Muscle of leg (tissue), 11 donors: ENCODE measurements around the gene TMEM101. TPM values are rescaled to one million over a fixed set of nuclear protein-coding genes. Genes with fewer than 3 reads are reported as not detected.
"Not testable (repeated sequence)": the region's sequence is repeated elsewhere in the genome, so short reads cannot be mapped to it uniquely, and the experiment has no call there.

Experiments
- DNase-seq: peaks from one replicate; pipeline ENCODE4 v3.0.0; 2013
- H3K27ac ChIP-seq: one replicate; pipeline ENCODE4 v1.5.1; 2013; ENCODE audit warnings: mild to moderate bottlenecking, low read length, control low read depth
- H3K27me3 ChIP-seq: one replicate; pipeline ENCODE4 v1.6.1; 2013; ENCODE audit warnings: low read length; ENCODE audit not compliant: control insufficient read depth, insufficient read depth
- H3K36me3 ChIP-seq: one replicate; pipeline ENCODE4 v1.6.1; 2013; ENCODE audit warnings: low read length; ENCODE audit not compliant: control insufficient read depth, insufficient read depth
- H3K4me1 ChIP-seq: one replicate; pipeline ENCODE4 v1.6.1; 2013; ENCODE audit warnings: low read length; ENCODE audit not compliant: control insufficient read depth, insufficient read depth
- H3K4me3 ChIP-seq: one replicate; pipeline ENCODE4 v1.5.1; 2013; ENCODE audit warnings: low read length, control low read depth
- H3K9me3 ChIP-seq: replicated peaks from 2 replicates; pipeline ENCODE4 v1.6.1; 2013; ENCODE audit warnings: low read depth, low read length; ENCODE audit not compliant: control insufficient read depth
- WGBS: methylation state at CpG from one replicate; pipeline ENCODE4 v1.1.5; 2013; ENCODE audit warnings: missing lambda C conversion rate; ENCODE audit not compliant: insufficient coverage; 5-methylcytosine and 5-hydroxymethylcytosine counted together
- polyA plus RNA-seq, 8 donors: library from polyadenylated mRNA; unstranded; fragments of 120-200 nt; gene quantifications; one replicate each; pipeline versions ENCODE4 v1.2.1 to v1.2.3, GENCODE V29; 2013; ENCODE audit warnings: inconsistent platforms in 1 of 8, low replicate concordance in 1 of 8; ENCODE audit not compliant: insufficient read length in 8 of 8, insufficient read depth in 1 of 8
- total RNA-seq: library from RNA; stranded (reverse); fragments of 120-200 nt; gene quantifications from one replicate; pipeline ENCODE4 v1.2.4, GENCODE V29; 2013

Gene TMEM101
- total and polyA plus RNA-seq, 9 donors: 28.6 to 39.7 (median 32.2) TPM

DNA sequence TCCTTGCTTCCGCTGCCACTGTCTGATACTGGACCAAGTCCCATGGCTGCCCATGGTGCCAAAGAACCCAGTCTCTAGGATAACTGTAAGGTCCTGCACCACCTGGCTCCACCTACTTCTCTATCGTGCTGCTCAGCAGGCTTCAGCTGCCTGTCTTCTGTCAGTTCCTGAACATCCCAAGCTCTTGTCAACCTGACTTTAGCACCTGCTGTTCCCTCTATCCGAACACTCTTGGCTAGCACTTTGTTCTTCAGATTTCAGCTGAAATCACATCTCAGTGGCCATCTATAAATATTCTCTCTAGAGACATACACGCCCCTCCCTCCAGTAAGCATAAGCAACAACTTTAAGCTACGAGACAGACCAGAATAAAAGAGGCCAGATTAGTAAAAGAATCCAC, 15.0 kb upstream of the TMEM101 start:
- no peak overlapping the region for H3K4me3 ChIP-seq
- DNase-seq: no peak
- no peaks in the 10 kb centered on the region for H3K27me3 ChIP-seq
- H3K4me1 ChIP-seq: no peaks in the 10 kb centered on the region
- no peak overlapping the region for H3K27ac ChIP-seq
- no peaks in the 10 kb centered on the region for H3K9me3 ChIP-seq
- WGBS: 77% methylated on average over 3 of the region's 5 CpGs
- peaks cover 39% of the 10 kb centered on the region for H3K36me3 ChIP-seq

DNA sequence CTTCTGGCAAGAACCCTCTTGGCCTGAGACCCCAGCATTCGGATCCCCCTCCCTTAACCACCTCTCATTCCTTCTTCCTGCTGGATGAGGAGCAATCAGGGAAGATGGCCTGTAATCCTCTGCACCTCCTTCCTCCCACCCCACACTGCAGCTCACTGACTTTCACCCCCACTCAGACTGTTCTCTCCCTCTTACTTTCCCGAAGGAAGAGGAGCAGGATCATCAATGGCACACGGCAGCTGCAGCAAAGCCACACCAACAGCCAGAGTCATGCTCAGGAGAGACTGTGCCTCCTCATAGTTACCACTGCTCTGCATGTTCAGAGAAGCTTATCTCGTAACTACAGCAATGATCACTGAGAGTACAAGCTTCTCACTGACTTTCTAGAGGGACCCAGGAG, 10.1 kb upstream of the TMEM101 start:
- Histone ChIP-seq H3K27me3 (no peaks in the 10 kb centered on the region), H3K36me3 (peaks cover 32% of the 10 kb centered on the region), H3K9me3 (no peaks in the 10 kb centered on the region), H3K4me3 (no peak overlapping the region), H3K27ac (no peak overlapping the region), H3K4me1 (peaks cover 8% of the 10 kb centered on the region)
- DNase-seq: no peak
- WGBS: 66% methylated on average over 4 of the region's 4 CpGs

- H3K27me3 ChIP-seq: no peaks in the 10 kb centered on the region
- no peak for DNase-seq
- 49% methylated on average over 6 of the region's 6 CpGs for WGBS
- H3K4me1 ChIP-seq: peaks cover 8% of the 10 kb centered on the region
- H3K9me3 ChIP-seq: no peaks in the 10 kb centered on the region
- peaks cover 29% of the 10 kb centered on the region for H3K36me3 ChIP-seq
- H3K4me3 ChIP-seq: no peak overlapping the region
- no peak overlapping the region for H3K27ac ChIP-seq
These were observed 9.5 kb upstream of the TMEM101 start for GRCh38 chr17:44024271-44024663.

DNA sequence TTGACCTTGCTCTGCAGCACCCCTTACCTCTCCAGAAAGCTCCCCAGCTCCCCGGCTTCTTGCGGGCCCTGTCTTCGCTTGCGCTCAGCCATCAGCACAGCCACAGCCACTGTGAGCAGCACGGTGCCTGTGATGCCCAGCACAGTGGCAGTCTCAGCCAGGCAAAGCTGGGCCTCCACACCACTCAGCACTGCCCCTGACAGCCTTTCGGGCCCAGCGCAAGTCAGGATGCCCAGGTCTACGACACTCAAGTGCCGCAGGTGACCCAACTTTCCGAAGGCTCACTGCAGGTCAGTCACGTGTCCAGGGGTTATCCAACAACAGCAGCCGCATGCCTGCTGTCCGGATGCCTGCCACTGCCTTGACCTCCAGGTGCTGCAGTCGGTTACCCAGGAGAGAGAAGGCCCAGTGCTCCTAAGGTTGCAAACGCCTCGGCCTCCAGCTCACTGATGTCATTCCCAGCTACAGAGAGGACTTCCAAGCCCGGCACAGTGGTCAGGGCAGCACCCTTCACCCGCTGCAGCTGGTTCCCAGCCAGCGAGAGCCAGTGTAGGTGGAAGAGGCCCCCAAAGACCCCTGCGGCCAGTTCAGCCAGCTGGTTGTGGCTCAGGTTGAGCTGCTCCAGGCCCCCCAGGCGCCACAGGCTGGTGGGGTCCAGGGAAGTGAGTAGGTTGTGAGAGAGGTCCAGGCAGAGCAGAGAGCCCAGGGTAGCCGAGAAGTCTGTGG, 8.9 kb upstream of the TMEM101 start:
- no peaks in the 10 kb centered on the region for H3K9me3 ChIP-seq
- peaks cover 8% of the 10 kb centered on the region for H3K4me1 ChIP-seq
- WGBS: 86% methylated on average over 22 of the region's 22 CpGs
- no peak overlapping the region for H3K4me3 ChIP-seq
- no peaks in the 10 kb centered on the region for H3K27me3 ChIP-seq
- H3K36me3 ChIP-seq: peaks cover 24% of the 10 kb centered on the region
- no peak overlapping the region for H3K27ac ChIP-seq
- no peak for DNase-seq

- Histone ChIP-seq H3K36me3 (peaks cover 18% of the 10 kb centered on the region), H3K4me1 (peaks cover 8% of the 10 kb centered on the region), H3K9me3 (no peaks in the 10 kb centered on the region), H3K27me3 (no peaks in the 10 kb centered on the region), H3K27ac (no peak overlapping the region), H3K4me3 (no peak overlapping the region)
- DNase-seq: no peak
- WGBS: 78% methylated on average over 2 of the region's 2 CpGs
These were observed 7.5 kb upstream of the TMEM101 start for GRCh38 chr17:44022246-44022645.

GRCh38 chr17:44021227-44021626, 6.5 kb upstream of the TMEM101 start:
- peaks cover 18% of the 10 kb centered on the region for H3K36me3 ChIP-seq
- not testable (repeated sequence) for H3K4me1 ChIP-seq, H3K27ac ChIP-seq, H3K27me3 ChIP-seq, H3K4me3 ChIP-seq, DNase-seq, H3K9me3 ChIP-seq
- 86% methylated on average over 2 of the region's 7 CpGs for WGBS

- H3K4me3 ChIP-seq: peak overlapping the region; percentile 72
- no peak overlapping the region for H3K27ac ChIP-seq
- no peaks in the 10 kb centered on the region for H3K27me3 ChIP-seq
- no peaks in the 10 kb centered on the region for H3K9me3 ChIP-seq
- peaks cover 6% of the 10 kb centered on the region for H3K4me1 ChIP-seq
- DNase-seq: no peak
- WGBS: 2% methylated on average over 11 of the region's 12 CpGs
- H3K36me3 ChIP-seq: peaks cover 31% of the 10 kb centered on the region
These were observed 678 bp downstream of the TMEM101 start for GRCh38 chr17:44014133-44014436.

GRCh38 chr17:44012874-44013273, 1.9 kb downstream of the TMEM101 start:
- H3K4me1 ChIP-seq: peaks cover 11% of the 10 kb centered on the region
- 71% methylated on average over 2 of the region's 14 CpGs for WGBS
- H3K36me3 ChIP-seq: peaks cover 31% of the 10 kb centered on the region
- no peak overlapping the region for H3K27ac ChIP-seq
- no peaks in the 10 kb centered on the region for H3K9me3 ChIP-seq
- H3K4me3 ChIP-seq: no peak overlapping the region
- H3K27me3 ChIP-seq: peaks cover 7% of the 10 kb centered on the region
- DNase-seq: no peak

GRCh38 chr17:44012391-44012790, 2.4 kb downstream of the TMEM101 start:
- H3K4me1 ChIP-seq: peaks cover 16% of the 10 kb centered on the region
- no peak for DNase-seq
- H3K9me3 ChIP-seq: no peaks in the 10 kb centered on the region
- peaks cover 12% of the 10 kb centered on the region for H3K27me3 ChIP-seq
- H3K4me3 ChIP-seq: no peak overlapping the region
- H3K27ac ChIP-seq: no peak overlapping the region
- H3K36me3 ChIP-seq: peaks cover 31% of the 10 kb centered on the region
- WGBS: 93% methylated on average over 2 of the region's 3 CpGs

- peaks cover 17% of the 10 kb centered on the region for H3K27me3 ChIP-seq
- H3K9me3 ChIP-seq: no peaks in the 10 kb centered on the region
- no peak overlapping the region for H3K4me3 ChIP-seq
- H3K4me1 ChIP-seq: peaks cover 21% of the 10 kb centered on the region
- peaks cover 31% of the 10 kb centered on the region for H3K36me3 ChIP-seq
- no peak overlapping the region for H3K27ac ChIP-seq
- no peak for DNase-seq
- WGBS: 85% methylated on average over 8 of the region's 9 CpGs
These were observed 2.9 kb downstream of the TMEM101 start for GRCh38 chr17:44011876-44012275.
